GM13976 (cell line): ENCODE measurements around the gene FGF19.

Source experiments
- DNase-seq: peaks from one replicate; pipeline ENCODE4 v3.0.0; 2012; ENCODE audit warnings: low spot score
- CTCF ChIP-seq: IDR thresholded peaks from 2 replicates; pipeline ENCODE4 v1.5.1; 2012; ENCODE audit warnings: borderline replicate concordance, mild to moderate bottlenecking; ENCODE audit not compliant: insufficient read depth; ENCODE audit errors: extremely low read depth, missing control alignments, control extremely low read depth
- in situ Hi-C: fragments of 300-500 bp; cut with MboI; formaldehyde crosslinking; loops from one replicate; pipeline ENCODE4 v1.12.0; 2022; ENCODE audit warnings: low sequenced_read_pairs, mixed read lengths, inconsistent platforms; ENCODE audit not compliant: unreplicated experiment

FGF19 gene

DNA sequence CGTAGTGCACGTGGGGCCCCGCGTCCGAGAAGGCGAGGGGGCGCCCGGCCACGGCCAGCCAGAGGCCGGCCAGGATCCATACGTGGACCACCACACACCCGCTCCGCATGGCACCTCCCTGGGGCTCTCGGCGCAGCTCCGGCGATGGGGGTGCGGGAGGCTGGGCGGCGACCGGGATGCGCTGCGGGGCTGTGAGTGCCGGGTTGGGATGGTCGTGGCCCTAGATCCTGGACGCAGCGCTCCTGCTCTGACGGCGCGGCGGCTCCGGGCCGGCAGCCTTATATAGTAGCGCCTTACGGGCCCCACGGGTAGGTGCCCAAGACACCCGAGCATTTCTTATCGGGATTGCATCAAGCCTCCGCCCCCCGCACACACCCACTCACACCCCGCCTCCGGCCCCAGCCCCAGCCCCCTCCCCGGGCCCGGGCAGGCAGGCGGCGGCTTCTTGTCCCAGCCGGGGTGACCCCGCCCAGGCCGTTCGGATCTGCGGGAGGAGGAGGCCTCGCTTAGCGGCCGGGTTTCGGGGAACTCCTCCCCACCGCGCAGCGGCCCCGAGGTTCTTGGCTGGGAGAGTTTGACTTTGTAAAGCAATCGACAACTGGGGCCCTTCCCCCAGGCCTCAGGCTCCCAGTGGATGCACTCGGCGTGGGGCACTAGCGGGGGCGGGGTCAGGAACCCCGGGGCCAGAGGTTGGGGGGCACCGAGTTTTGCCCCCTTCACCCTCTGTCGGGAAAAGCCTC is at the start of gene FGF19:
TSS of gene FGF19 (minus strand) at position 255 of the 740 bp plus-strand sequence. CDS start at position 109, 146 bp downstream.
- no peak for TF ChIP-seq CTCF
- in situ Hi-C loops, result loop anchor here (25.0 kb wide), 1 partner anchor 183 kb away; no protein-coding TSS in a partner anchor
- DNase-seq, result no peak

DNA sequence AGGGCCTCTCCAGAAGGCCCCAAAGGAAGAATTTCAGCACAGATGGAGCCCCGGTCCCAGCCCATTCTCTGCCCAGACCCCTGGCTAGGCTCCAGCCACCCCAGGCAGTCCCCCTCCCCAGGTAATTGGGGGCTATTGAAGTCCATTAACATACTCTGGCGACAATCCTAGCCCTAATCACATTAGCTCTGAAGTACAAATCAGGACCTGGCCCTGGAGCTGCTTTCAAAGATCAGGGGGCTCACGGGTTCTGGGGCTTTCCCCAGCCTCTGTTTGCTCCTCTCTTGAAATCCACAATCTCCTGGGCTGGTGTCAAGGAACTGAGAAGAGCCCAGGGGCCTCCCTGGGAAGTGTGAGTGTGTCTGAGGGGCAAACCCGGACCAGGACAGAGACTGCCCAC is 49.1 kb upstream of the FGF19 start:
- in situ Hi-C loops, result no loop called here
- no peak for DNase-seq
- no peak for TF ChIP-seq CTCF

DNA sequence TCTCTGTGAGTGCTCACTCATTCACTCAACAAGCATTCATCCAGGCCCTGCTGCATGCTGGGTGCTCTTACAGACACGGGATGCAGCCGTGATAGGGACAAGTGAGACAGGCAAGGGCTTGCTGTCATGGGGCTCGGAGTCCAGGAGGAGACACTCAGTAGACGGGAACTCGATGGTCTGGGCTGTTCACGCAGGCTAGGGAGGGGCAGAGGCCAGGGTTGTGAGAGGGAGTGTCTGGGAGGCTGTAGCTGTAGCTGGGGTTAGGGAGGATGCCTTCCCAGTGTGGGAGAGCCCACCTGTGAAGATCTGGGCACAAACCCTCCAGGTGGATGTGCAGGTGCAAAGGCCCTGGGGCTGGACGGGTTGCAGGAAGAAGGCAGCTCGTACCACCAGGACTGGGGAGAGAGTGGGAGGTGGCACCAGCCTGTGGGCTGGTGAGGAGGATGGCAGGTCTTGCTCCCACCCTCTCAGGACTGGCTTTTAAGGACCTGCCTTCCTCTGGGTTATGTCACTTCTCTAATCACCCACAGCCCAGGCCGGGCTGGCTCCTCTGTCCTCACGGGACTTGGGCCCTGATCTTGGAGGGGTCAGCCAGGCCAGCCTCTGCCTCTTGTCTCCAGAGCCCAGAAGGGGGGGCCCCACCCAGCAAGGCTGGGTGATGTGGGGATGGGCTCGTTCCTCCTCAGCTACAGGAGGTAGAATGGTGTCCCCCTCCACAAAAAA is 47.2 kb upstream of the FGF19 start:
- in situ Hi-C loops, result no loop called here
- no peak for DNase-seq
- no peak for TF ChIP-seq CTCF

- DNase-seq, result no peak
- in situ Hi-C loops, result no loop called here
- no peak for TF ChIP-seq CTCF
These were observed 46.5 kb upstream of the FGF19 start for GRCh38 chr11:69750108-69750850.

DNA sequence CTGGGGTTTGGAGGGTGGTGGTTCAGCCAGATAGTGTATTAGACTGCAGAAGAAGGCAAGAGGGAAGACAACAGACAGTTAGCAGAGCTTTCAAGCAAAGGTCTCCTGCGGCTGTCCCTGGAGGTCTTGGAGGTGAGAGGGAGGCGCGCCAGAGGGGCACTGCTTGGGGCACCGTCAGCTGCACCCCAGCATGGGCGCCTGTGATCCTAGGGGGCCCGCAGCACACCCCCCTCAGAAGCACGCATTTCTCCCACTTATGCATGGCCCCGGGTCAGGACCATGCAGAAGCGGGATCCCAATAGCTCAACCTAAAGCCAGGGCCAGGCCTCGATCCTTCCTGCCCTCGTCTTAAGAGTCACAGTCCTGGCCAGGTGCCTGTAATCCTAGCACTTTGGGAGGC is 44.8 kb upstream of the FGF19 start:
- no peak for TF ChIP-seq CTCF
- in situ Hi-C loops, result no loop called here
- no peak for DNase-seq
